ENCODE results near the gene LRRK1. TPM values are rescaled to one million over a fixed set of nuclear protein-coding genes. Genes with fewer than 3 reads are reported as not detected.

LRRK1 gene
- total and polyA plus RNA-seq, 8 donors: 2.3 to 73.3 (median 7.0) TPM

DNA sequence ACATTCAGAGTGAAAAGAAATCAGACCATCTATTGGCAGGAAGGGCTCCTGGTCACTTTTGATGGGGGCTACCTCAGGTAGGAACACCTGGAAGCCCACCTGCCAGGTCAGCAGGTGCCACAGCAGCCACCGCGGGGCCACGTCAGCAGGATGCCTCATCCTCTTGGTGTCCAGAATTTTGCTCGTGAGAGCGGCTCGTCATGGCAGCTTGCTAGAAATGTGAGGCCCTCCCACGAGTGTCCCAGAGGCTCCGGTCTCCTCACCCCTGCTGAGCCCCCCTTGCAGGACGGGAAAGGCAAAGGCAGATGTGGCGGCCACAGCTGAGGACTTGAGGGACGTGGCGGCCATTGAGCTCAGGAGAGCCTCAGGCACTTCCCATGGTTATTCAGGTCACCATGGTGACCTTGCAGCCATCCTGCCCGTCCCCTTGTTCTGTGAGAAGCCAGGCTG lies 129.4 kb downstream of the LRRK1 start:
- intact Hi-C loops (cut with DNase I; ENCODE audit: low total_unique reads): no loop called here
- H3K9me3 ChIP-seq: no peaks in the 10 kb centered on the region
- H3K36me3 ChIP-seq: peaks cover 7 to 80% (median 69%) of the 10 kb centered on the region in 4 donors
- TF ChIP-seq CTCF (IDR thresholded peaks at IDR 0.05): no peak
- no peak for TF ChIP-seq EP300 (IDR thresholded peaks at IDR 0.05)
- TF ChIP-seq POLR2AphosphoS5 (IDR thresholded peaks at IDR 0.05): no peak
- TF ChIP-seq POLR2A (IDR thresholded peaks at IDR 0.05): no peak
- no peak overlapping the region for H3K4me3 ChIP-seq
- WGBS, 5 donors: 84 to 93% (median 89%) methylated on average over 12 to 13 of the region's 13 CpGs
- H3K27me3 ChIP-seq: no peaks in the 10 kb centered on the region
- H3K4me1 ChIP-seq: peaks cover 0 to 6% (median 0%) of the 10 kb centered on the region in 4 donors
- peak in 1 of 2 donors; percentile 18 for DNase-seq
- H3K27ac ChIP-seq: no peak overlapping the region

- Histone ChIP-seq H3K9me3 (no peaks in the 10 kb centered on the region), H3K4me1 (peaks cover 0 to 6% (median 0%) of the 10 kb centered on the region in 4 donors), H3K36me3 (peaks cover 8 to 87% (median 73%) of the 10 kb centered on the region in 4 donors), H3K27me3 (no peaks in the 10 kb centered on the region), H3K4me3 (no peak overlapping the region), H3K27ac (no peak overlapping the region)
- intact Hi-C loops (cut with DNase I; ENCODE audit: low total_unique reads): no loop called here
- peak in 1 of 2 donors; percentile 7 for DNase-seq
- TF ChIP-seq CTCF (IDR thresholded peaks at IDR 0.05) (no peak), EP300 (IDR thresholded peaks at IDR 0.05) (no peak), POLR2AphosphoS5 (IDR thresholded peaks at IDR 0.05) (no peak), POLR2A (IDR thresholded peaks at IDR 0.05) (no peak)
- 83 to 91% (median 90%) methylated on average over 11 of the region's 11 CpGs for WGBS, 5 donors
These were observed 130.1 kb downstream of the LRRK1 start for GRCh38 chr15:101049282-101049681.

DNA sequence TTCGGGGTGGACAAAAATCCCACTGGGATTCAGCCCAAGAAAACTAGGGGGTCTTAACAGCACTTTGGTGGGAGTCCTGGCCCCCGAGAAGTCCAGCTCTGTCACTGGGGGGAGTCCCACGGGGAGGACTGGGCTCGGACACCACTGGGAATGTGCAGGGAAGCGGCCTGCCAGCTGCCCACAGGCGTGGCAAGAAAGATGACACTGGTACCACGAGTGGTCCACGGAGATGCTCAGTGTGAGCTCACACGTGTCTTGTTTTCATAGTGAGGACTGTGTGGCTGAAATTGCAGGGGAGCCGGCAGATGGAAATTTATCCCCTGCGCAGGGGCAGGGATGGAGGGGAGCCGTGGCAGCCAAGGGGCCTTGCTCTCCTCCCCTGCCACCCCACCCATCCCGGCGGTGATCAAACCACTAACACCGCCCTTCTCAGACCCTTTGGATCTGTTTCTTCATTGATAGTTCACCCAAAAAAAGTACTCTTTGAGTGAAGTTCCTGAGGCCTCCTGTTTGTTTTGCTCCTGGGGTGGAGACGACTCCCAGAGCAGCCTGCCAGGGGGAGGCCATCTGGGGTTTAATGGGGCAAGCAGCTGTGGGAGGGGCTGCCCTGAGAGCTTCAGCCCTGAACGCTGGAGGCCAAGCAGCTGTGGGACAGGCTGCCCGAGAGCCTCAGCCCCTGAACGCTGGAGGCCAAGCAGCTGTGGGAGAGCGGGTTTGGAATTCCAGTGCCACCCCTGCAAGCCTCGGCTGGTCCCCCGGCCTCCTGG lies 130.9 kb downstream of the LRRK1 start:
- intact Hi-C loops (cut with DNase I; ENCODE audit: low total_unique reads): no loop called here
- 79 to 89% (median 81%) methylated on average over 17 to 22 of the region's 22 CpGs for WGBS, 5 donors

More for the DNA sequence above, 130.9 kb downstream of the LRRK1 start:
- Histone ChIP-seq H3K4me1 (peaks cover 0 to 6% (median 0%) of the 10 kb centered on the region in 4 donors), H3K4me3 (no peak overlapping the region), H3K9me3 (no peaks in the 10 kb centered on the region), H3K27ac (peak overlapping the region in 1 of 5 donors; percentile 4), H3K27me3 (no peaks in the 10 kb centered on the region), H3K36me3 (peaks cover 11 to 88% (median 78%) of the 10 kb centered on the region in 4 donors)
- DNase-seq: peak in 1 of 2 donors; percentile 22
- TF ChIP-seq CTCF (IDR thresholded peaks at IDR 0.05) (no peak), POLR2A (IDR thresholded peaks at IDR 0.05) (no peak)

Data from stomach (tissue), 9 donors.